Type B pancreatic cell (in vitro differentiated cells): ENCODE results near the gene GASK1A. TPM values are rescaled to one million over a fixed set of nuclear protein-coding genes. Genes with fewer than 3 reads are reported as not detected.

Experiments used
- DNase-seq: peaks from one replicate; pipeline ENCODE4 v3.0.0; 2021; ENCODE audit warnings: mixed read lengths; ENCODE audit not compliant: unreplicated experiment; ENCODE audit errors: extremely low spot score
- H3K27ac Mint-ChIP-seq: 2 replicates; pipeline ENCODE4 v1.8.0; 2021; ENCODE audit warnings: mild to moderate bottlenecking, mixed read lengths
- H3K27me3 Mint-ChIP-seq: 2 replicates; pipeline ENCODE4 v1.8.0; 2021; ENCODE audit warnings: mixed read lengths
- H3K36me3 Mint-ChIP-seq: 2 replicates; pipeline ENCODE4 v1.8.0; 2021; ENCODE audit warnings: mixed read lengths
- H3K4me1 Mint-ChIP-seq: one replicate; pipeline ENCODE4 v1.8.0; 2021; ENCODE audit warnings: mixed read lengths; ENCODE audit not compliant: unreplicated experiment
- H3K4me3 Mint-ChIP-seq: 2 replicates; pipeline ENCODE4 v1.8.0; 2021; ENCODE audit warnings: mild to moderate bottlenecking, mixed read lengths
- H3K9me3 Mint-ChIP-seq: 2 replicates; pipeline ENCODE4 v1.8.0; 2021; ENCODE audit warnings: mixed read lengths
- CTCF ChIP-seq: fragments of 200-600 bp; sonication (generic); conservative IDR thresholded peaks from 2 replicates; pipeline ENCODE4 v1.5.0; 2021; ENCODE audit warnings: antibody characterized with exemption, mild to moderate bottlenecking
- total RNA-seq: library from RNA; stranded (reverse); gene quantifications from 2 replicates; pipeline ENCODE4 v1.2.1, GENCODE V29; 2021; ENCODE audit warnings: low replicate concordance

GASK1A gene
- total RNA-seq, 1 donor from 2014 or later: 0.89 TPM

- no peak overlapping the region for H3K27ac Mint-ChIP-seq
- H3K4me3 Mint-ChIP-seq: no peak overlapping the region
- peaks cover 4% of the 10 kb centered on the region for H3K36me3 Mint-ChIP-seq
- no peak for TF ChIP-seq CTCF
- no peak for DNase-seq
- no peaks in the 10 kb centered on the region for H3K4me1 Mint-ChIP-seq
- H3K27me3 Mint-ChIP-seq: peaks cover 9% of the 10 kb centered on the region
- no peaks in the 10 kb centered on the region for H3K9me3 Mint-ChIP-seq
Observed at GRCh38 chr3:43055806-43056770, 77.0 kb downstream of the GASK1A start.

- no peak overlapping the region for H3K27ac Mint-ChIP-seq
- no peaks in the 10 kb centered on the region for H3K9me3 Mint-ChIP-seq
- no peak overlapping the region for H3K4me3 Mint-ChIP-seq
- H3K4me1 Mint-ChIP-seq: no peaks in the 10 kb centered on the region
- H3K36me3 Mint-ChIP-seq: no peaks in the 10 kb centered on the region
- no peaks in the 10 kb centered on the region for H3K27me3 Mint-ChIP-seq
- DNase-seq: no peak
- no peak for TF ChIP-seq CTCF
Observed at GRCh38 chr3:43059456-43059855, 80.3 kb downstream of the GASK1A start.

- no peak for DNase-seq
- H3K27ac Mint-ChIP-seq: no peak overlapping the region
- no peak for TF ChIP-seq CTCF
Observed at GRCh38 chr3:43061101-43061895, 82.2 kb downstream of the GASK1A start.

DNA sequence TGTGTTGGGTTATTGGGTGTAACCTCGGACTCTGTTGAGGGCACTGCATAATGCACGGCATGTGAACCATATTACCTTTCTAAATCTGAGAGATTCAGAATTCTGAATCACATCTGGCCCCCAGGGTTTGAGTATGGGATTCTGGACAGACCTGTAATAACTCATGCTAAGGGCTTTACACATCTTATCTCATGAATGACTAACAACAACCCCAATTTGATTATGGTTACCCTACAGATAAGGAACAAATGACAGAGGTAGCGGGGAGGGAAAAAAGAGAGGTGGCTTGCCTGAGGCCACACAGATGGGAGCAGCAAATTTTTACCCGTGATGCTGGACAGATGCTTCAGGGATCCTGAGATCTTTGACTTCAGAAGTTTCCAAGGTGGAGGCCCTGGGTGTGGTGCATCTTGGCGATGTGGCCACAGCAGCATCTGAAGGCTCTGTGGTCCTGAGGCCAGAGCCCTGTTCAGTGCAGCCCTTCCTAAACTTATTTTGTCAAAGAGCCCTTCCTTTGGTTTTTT lies 83.0 kb downstream of the GASK1A start:
- no peak for TF ChIP-seq CTCF
- H3K36me3 Mint-ChIP-seq: no peaks in the 10 kb centered on the region
- no peaks in the 10 kb centered on the region for H3K9me3 Mint-ChIP-seq
- no peak overlapping the region for H3K4me3 Mint-ChIP-seq
- H3K4me1 Mint-ChIP-seq: no peaks in the 10 kb centered on the region
- no peaks in the 10 kb centered on the region for H3K27me3 Mint-ChIP-seq
- no peak overlapping the region for H3K27ac Mint-ChIP-seq
- no peak for DNase-seq

More at GRCh38 chr3:43061101-43061895, 82.2 kb downstream of the GASK1A start:
- Mint-ChIP-seq H3K36me3 (no peaks in the 10 kb centered on the region), H3K27me3 (no peaks in the 10 kb centered on the region), H3K4me3 (no peak overlapping the region), H3K9me3 (no peaks in the 10 kb centered on the region), H3K4me1 (no peaks in the 10 kb centered on the region)

- no peaks in the 10 kb centered on the region for H3K9me3 Mint-ChIP-seq
- no peak for DNase-seq
- H3K27ac Mint-ChIP-seq: no peak overlapping the region
- no peaks in the 10 kb centered on the region for H3K27me3 Mint-ChIP-seq
- no peak for TF ChIP-seq CTCF
- H3K4me1 Mint-ChIP-seq: no peaks in the 10 kb centered on the region
- no peaks in the 10 kb centered on the region for H3K36me3 Mint-ChIP-seq
- H3K4me3 Mint-ChIP-seq: no peak overlapping the region
Observed at GRCh38 chr3:43062564-43063040, 83.5 kb downstream of the GASK1A start.
